ENCODE measurements around the gene EFCC1. TPM values are rescaled to one million over a fixed set of nuclear protein-coding genes. Genes with fewer than 3 reads are reported as not detected.

Gene EFCC1
- total and polyA plus RNA-seq, 8 donors, result 0.56 to 6.1 (median 0.73) TPM

- 81 to 86% methylated on average over 15 of the region's 15 CpGs for WGBS, 2 donors
- no peak for ATAC-seq
- Histone ChIP-seq H3K9me3 (no peaks in the 10 kb centered on the region), H3K27ac (no peak overlapping the region), H3K36me3 (no peaks in the 10 kb centered on the region), H3K4me3 (no peak overlapping the region), H3K27me3 (no peaks in the 10 kb centered on the region), H3K4me1 (no peaks in the 10 kb centered on the region)
- no peak for FAIRE-seq
- intact Hi-C loops (cut with DNase I), result no loop called here
- no peak for TF ChIP-seq CTCF (IDR thresholded peaks at IDR 0.05)
- no peak for DNase-seq
Observed at GRCh38 chr3:128987302-128988100, 13.6 kb upstream of the EFCC1 start.

GRCh38 chr3:128988286-128988685 is 12.8 kb upstream of the EFCC1 start:
- no peak for FAIRE-seq
- no peak for TF ChIP-seq CTCF (IDR thresholded peaks at IDR 0.05)
- Histone ChIP-seq H3K4me3 (no peak overlapping the region), H3K4me1 (no peaks in the 10 kb centered on the region), H3K36me3 (no peaks in the 10 kb centered on the region), H3K9me3 (no peaks in the 10 kb centered on the region), H3K27ac (no peak overlapping the region), H3K27me3 (no peaks in the 10 kb centered on the region)
- WGBS, 2 donors, result 85 to 96% methylated on average over 8 of the region's 8 CpGs
- DNase-seq, result no peak
- ATAC-seq, result no peak
- intact Hi-C loops (cut with DNase I), result no loop called here

GRCh38 chr3:128991355-128991895 is 9.7 kb upstream of the EFCC1 start:
- no peak overlapping the region for H3K27ac ChIP-seq

GRCh38 chr3:128992926-128993460 is 8.1 kb upstream of the EFCC1 start:
- peak overlapping the region in 2 of 4 donors; percentile 41 to 56 for H3K4me3 ChIP-seq
- 61 to 68% methylated on average over 20 of the region's 20 CpGs for WGBS, 2 donors
- intact Hi-C loops (cut with DNase I), result no loop called here
- H3K4me1 ChIP-seq, result no peaks in the 10 kb centered on the region
- peak; percentile 18 to 30 (median 27) for ATAC-seq
- FAIRE-seq, result no peak
- H3K36me3 ChIP-seq, result no peaks in the 10 kb centered on the region
- H3K27ac ChIP-seq, result no peak overlapping the region
- H3K27me3 ChIP-seq, result no peaks in the 10 kb centered on the region
- TF ChIP-seq CTCF (IDR thresholded peaks at IDR 0.05), result no peak
- DNase-seq, result no peak
- no peaks in the 10 kb centered on the region for H3K9me3 ChIP-seq

More at GRCh38 chr3:128991355-128991895, 9.7 kb upstream of the EFCC1 start:
- intact Hi-C loops (cut with DNase I), result no loop called here
- H3K36me3 ChIP-seq, result no peaks in the 10 kb centered on the region
- ATAC-seq, result no peak
- TF ChIP-seq CTCF (IDR thresholded peaks at IDR 0.05), result no peak
- H3K4me1 ChIP-seq, result no peaks in the 10 kb centered on the region
- no peak for FAIRE-seq
- DNase-seq, result no peak
- H3K9me3 ChIP-seq, result no peaks in the 10 kb centered on the region
- H3K27me3 ChIP-seq, result no peaks in the 10 kb centered on the region
- no peak overlapping the region for H3K4me3 ChIP-seq
- 88 to 93% methylated on average over 18 of the region's 18 CpGs for WGBS, 2 donors

Data from pancreas (tissue), 10 donors.